Calu3 (cell line): ENCODE data around the gene PDYN. TPM values are rescaled to one million over a fixed set of nuclear protein-coding genes. Genes with fewer than 3 reads are reported as not detected.
A peak's percentile ranks its signal among the peaks of the same experiment; 100 is the strongest.

ENCODE experiments used
- BruUV-seq: library from RNA; stranded (reverse); fragments of 400-500 nt; replicated peaks from 2 replicates; lab custom pipeline; 2021; lab: Mats Ljungman, UMichigan
- CTCF ChIA-PET: fragments of 300-600 bp; sonication (Branson Sonifier 250); formaldehyde crosslinking; loops from one replicate; lab custom pipeline; 2022; ENCODE audit warnings: antibody characterized with exemption; lab: Charles Lee
- DNase-seq: peaks from one replicate; pipeline ENCODE4 v3.0.0; 2022
- H3K27ac Mint-ChIP-seq: one replicate; pipeline ENCODE4 v1.8.0; 2022; ENCODE audit warnings: mixed read lengths; ENCODE audit not compliant: unreplicated experiment
- H3K27me3 Mint-ChIP-seq: one replicate; pipeline ENCODE4 v1.8.0; 2022; ENCODE audit warnings: mixed read lengths; ENCODE audit not compliant: unreplicated experiment
- H3K36me3 Mint-ChIP-seq: one replicate; pipeline ENCODE4 v1.8.0; 2022; ENCODE audit warnings: mild to moderate bottlenecking, moderate library complexity, mixed read lengths; ENCODE audit not compliant: insufficient read depth, unreplicated experiment
- H3K4me1 Mint-ChIP-seq: one replicate; pipeline ENCODE4 v1.8.0; 2022; ENCODE audit warnings: mild to moderate bottlenecking, low read depth, mixed read lengths; ENCODE audit not compliant: unreplicated experiment
- H3K4me3 Mint-ChIP-seq: one replicate; pipeline ENCODE4 v1.8.0; 2022; ENCODE audit warnings: mild to moderate bottlenecking, low read depth, moderate library complexity, mixed read lengths; ENCODE audit not compliant: unreplicated experiment
- H3K9me3 Mint-ChIP-seq: one replicate; pipeline ENCODE4 v1.8.0; 2022; ENCODE audit warnings: low read depth, mixed read lengths; ENCODE audit not compliant: unreplicated experiment
- intact Hi-C: fragments of 100-400 bp; cut with micrococcal nuclease; formaldehyde crosslinking; loops from one replicate; pipeline ENCODE4 v1.10.0; 2022; ENCODE audit not compliant: unreplicated experiment
- total RNA-seq: library from RNA; stranded (reverse); gene quantifications from 2 replicates; pipeline ENCODE4 v1.2.3, GENCODE V29; 2022
- TF ChIP-seq, protein P1 (sequence below): fragments of 200-600 bp; IDR thresholded peaks from one replicate; pipeline ENCODE4 v1.8.0; 2022; ENCODE audit warnings: antibody characterized with exemption; ENCODE audit not compliant: unreplicated experiment

Gene PDYN
- total RNA-seq, 1 experiment from 2014 or later, result not detected

- Mint-ChIP-seq H3K27ac (no peak overlapping the region), H3K4me3 (no peak overlapping the region), H3K27me3 (no peaks in the 10 kb centered on the region), H3K36me3 (no peaks in the 10 kb centered on the region), H3K4me1 (no peaks in the 10 kb centered on the region), H3K9me3 (no peaks in the 10 kb centered on the region)
- CTCF ChIA-PET, result no interaction called here
- no TSS peak for BruUV-seq
- DNase-seq, result no peak
- TF ChIP-seq, protein P1, sequence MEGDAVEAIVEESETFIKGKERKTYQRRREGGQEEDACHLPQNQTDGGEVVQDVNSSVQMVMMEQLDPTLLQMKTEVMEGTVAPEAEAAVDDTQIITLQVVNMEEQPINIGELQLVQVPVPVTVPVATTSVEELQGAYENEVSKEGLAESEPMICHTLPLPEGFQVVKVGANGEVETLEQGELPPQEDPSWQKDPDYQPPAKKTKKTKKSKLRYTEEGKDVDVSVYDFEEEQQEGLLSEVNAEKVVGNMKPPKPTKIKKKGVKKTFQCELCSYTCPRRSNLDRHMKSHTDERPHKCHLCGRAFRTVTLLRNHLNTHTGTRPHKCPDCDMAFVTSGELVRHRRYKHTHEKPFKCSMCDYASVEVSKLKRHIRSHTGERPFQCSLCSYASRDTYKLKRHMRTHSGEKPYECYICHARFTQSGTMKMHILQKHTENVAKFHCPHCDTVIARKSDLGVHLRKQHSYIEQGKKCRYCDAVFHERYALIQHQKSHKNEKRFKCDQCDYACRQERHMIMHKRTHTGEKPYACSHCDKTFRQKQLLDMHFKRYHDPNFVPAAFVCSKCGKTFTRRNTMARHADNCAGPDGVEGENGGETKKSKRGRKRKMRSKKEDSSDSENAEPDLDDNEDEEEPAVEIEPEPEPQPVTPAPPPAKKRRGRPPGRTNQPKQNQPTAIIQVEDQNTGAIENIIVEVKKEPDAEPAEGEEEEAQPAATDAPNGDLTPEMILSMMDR, result no peak
- intact Hi-C loops, result no loop called here
Measured at GRCh38 chr20:1940581-1940980, 53.3 kb downstream of the PDYN start.

GRCh38 chr20:1939270-1939595 lies 54.6 kb downstream of the PDYN start:
- TF ChIP-seq, protein P1, result no peak
- no peaks in the 10 kb centered on the region for H3K4me1 Mint-ChIP-seq
- no peak for DNase-seq
- intact Hi-C loops, result no loop called here
- H3K27me3 Mint-ChIP-seq, result no peaks in the 10 kb centered on the region
- no peaks in the 10 kb centered on the region for H3K36me3 Mint-ChIP-seq
- BruUV-seq, result TSS peak; percentile 36
- H3K27ac Mint-ChIP-seq, result no peak overlapping the region
- H3K9me3 Mint-ChIP-seq, result no peaks in the 10 kb centered on the region
- CTCF ChIA-PET, result no interaction called here
- no peak overlapping the region for H3K4me3 Mint-ChIP-seq

- BruUV-seq, result no TSS peak
- H3K27me3 Mint-ChIP-seq, result no peaks in the 10 kb centered on the region
- no peak overlapping the region for H3K27ac Mint-ChIP-seq
- CTCF ChIA-PET, result no interaction called here
- no peak for DNase-seq
- no peaks in the 10 kb centered on the region for H3K9me3 Mint-ChIP-seq
- no peaks in the 10 kb centered on the region for H3K36me3 Mint-ChIP-seq
- intact Hi-C loops, result no loop called here
- H3K4me1 Mint-ChIP-seq, result no peaks in the 10 kb centered on the region
- no peak overlapping the region for H3K4me3 Mint-ChIP-seq
- TF ChIP-seq, protein P1, result no peak
Measured at GRCh38 chr20:1938464-1939269, 55.2 kb downstream of the PDYN start.

GRCh38 chr20:1937316-1937976 lies 56.4 kb downstream of the PDYN start:
- no peak for DNase-seq
- no TSS peak for BruUV-seq
- intact Hi-C loops, result no loop called here
- Mint-ChIP-seq H3K4me3 (no peak overlapping the region), H3K9me3 (no peaks in the 10 kb centered on the region), H3K4me1 (no peaks in the 10 kb centered on the region), H3K36me3 (no peaks in the 10 kb centered on the region), H3K27me3 (no peaks in the 10 kb centered on the region), H3K27ac (no peak overlapping the region)
- TF ChIP-seq, protein P1, result no peak
- CTCF ChIA-PET, result no interaction called here
